GM12801 (cell line): Measurements from ENCODE around the gene SYNE1.

Experiments
- TF ChIP-seq, protein P1 (sequence below): IDR thresholded peaks from one replicate; pipeline ENCODE4 v1.5.1; 2011; ENCODE audit warnings: control low read depth; ENCODE audit not compliant: insufficient read length; ENCODE audit errors: extremely low read depth

The SYNE1 gene

DNA sequence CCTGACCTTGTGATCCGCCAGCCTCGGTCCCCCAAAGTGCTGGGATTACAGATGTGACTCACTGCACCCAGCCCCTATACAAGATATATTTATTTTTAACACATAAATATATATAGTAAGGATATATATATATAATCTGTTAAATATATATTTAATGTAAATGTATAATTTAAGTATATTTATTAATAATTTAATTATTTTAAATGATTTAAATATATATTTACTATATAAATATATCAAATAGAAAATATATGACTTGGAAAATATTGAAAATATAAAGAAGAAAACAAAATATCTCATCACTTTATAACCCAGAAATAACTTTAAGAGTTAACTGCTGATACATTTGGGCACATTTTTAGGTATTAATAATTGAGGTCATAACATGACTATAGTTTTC, 324.7 kb downstream of the SYNE1 start:
- TF ChIP-seq, protein P1, sequence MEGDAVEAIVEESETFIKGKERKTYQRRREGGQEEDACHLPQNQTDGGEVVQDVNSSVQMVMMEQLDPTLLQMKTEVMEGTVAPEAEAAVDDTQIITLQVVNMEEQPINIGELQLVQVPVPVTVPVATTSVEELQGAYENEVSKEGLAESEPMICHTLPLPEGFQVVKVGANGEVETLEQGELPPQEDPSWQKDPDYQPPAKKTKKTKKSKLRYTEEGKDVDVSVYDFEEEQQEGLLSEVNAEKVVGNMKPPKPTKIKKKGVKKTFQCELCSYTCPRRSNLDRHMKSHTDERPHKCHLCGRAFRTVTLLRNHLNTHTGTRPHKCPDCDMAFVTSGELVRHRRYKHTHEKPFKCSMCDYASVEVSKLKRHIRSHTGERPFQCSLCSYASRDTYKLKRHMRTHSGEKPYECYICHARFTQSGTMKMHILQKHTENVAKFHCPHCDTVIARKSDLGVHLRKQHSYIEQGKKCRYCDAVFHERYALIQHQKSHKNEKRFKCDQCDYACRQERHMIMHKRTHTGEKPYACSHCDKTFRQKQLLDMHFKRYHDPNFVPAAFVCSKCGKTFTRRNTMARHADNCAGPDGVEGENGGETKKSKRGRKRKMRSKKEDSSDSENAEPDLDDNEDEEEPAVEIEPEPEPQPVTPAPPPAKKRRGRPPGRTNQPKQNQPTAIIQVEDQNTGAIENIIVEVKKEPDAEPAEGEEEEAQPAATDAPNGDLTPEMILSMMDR: no peak

DNA sequence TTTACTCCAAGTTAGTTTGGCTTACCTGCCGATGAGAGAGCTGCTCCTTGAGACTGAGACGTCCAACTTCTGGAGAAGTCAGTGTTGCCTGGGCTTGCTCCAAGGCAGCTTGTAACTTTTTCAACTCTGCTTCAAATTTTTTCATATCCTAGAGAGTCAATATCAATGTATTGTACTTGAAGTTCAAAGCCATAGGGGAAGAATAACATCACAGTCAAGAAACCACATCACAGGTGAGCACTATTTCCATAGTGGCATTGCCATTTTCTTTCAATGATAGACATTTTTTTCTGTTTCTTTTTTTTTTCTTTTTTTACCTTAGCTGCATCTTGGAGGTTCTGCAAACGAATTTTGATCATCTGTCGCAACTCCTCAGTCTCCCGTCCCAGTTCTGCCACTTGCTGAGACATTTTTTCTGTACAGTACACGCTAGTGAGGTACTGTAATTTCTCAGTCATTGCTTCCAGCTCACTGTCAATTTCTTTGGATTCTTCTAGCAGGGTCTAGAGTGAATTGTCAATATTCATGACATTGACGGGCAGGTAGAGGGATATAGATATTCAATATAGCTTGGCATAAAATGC, 326.7 kb downstream of the SYNE1 start:
- TF ChIP-seq, protein P1: no peak

DNA sequence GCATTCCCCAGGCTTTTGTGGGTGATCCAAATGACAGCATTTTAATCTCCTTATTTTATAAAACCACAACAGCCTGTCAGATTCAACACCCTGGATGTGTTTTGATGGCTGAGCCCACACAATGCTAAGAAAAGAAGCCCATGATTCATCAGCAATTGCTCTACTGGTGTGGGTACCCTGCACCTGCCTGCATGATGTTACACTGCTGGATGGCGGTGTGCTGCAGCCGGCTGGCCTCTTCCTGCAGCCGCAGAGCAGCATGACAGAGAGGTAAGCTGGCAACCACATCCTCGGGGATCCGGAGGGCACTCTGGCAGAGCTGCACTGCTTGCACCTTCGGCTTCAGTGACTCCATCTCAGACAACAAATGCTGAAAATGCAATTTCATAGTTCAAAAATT, 327.5 kb downstream of the SYNE1 start:
- TF ChIP-seq, protein P1: no peak

DNA sequence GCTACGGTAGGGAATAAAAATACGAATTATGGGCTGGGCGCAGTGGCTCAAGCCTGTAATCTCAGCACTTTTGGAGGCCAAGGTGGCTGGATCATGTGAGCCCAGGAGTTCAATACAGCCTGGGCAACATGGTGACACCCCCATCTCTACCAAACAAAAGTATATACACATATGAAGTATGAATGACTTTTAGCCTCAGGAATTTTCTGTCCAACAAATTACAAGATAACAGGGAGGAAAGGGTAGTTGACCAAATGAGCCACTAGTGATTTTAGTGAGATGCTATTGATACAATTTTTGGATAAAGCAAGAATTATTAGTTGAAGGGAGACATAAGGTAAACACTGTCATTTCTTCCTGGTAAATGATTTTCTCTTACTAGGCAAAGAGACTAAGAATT, 328.2 kb downstream of the SYNE1 start:
- TF ChIP-seq, protein P1: no peak

DNA sequence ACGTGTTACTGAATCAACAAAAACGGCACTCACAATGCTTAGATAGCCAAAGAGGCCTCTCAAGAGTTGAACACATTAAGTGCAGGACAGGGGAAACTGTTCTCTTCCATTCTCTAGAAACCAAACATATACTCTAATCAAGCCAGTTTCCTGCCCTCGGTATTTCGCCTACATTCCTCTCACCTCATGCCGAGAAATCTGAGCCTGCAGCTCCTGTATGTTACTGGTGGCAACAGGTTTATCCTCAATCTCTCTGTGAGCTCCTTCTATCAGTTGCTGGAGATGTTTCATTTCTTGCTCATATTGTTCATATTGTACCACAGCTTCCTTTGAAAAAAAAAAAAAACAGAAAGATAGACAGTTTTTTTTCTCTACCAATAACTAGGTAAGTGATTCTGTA, 328.9 kb downstream of the SYNE1 start:
- TF ChIP-seq, protein P1: no peak

DNA sequence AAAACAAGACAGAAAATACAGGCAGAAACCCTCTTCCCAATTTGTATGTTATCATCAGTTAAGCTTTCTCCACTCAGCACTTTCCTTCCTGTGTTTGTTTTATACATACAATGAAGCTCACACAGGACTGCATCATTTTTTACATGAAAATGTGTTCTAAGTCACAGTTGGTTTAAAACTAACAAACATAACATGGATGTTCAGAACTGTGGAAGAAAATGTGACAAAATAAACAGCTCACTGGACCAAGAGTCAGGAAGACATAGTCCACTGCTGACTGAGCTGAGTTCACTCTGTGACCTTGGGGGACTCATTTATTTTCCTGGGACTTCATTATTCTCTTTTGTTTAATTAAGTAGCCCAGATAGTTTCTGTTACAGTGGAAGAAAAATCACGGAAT, 331.5 kb downstream of the SYNE1 start:
- TF ChIP-seq, protein P1: no peak

DNA sequence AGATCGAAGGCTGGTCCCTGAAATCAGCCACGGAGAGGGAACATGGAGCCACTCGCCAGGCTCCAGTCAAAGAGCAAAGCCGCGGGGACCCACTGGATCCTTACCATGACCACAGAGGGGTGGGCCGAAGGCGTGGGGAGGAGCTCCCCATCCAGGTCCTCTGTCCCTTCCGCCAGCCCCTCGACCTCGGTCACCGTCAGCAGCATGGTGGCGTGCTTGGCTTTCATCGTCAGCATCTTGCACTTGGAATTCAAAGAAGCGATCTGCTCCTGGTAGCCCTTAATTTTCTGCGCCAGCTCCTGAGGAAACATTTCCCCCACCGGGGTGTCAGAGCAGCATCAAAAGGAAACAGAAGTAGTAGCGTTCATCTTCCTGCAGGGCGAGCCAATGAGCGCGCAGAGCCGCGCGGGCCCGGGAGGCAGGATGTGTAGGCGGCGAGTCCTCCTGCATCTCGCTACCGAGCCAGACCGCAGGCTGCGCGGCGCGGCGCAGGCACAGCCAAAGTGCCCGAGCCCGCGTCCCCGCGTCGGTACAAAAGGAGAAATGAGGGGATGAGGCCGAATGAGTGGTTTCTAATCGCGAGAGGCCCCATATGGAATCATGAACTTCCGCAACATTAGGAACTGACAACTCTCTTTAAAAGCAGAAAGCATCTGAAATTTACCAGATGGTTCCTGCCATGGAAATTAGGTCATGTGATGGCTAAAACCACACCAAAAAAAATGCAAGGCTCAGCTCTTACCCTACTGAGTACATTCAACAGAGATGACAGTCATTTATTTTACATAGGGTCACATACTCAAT, 335.2 kb downstream of the SYNE1 start:
- TF ChIP-seq, protein P1: no peak
